Ovary (tissue), 3 donors: ENCODE data around the gene NCEH1.

ENCODE experiments used
- CTCF ChIP-seq, 3 donors: fragments of 450-650 bp in 2 of 3; fragments of 200-600 bp in 1 of 3; IDR thresholded peaks; one replicate each; pipeline versions ENCODE4 v1.5.1 to v1.8.0; 2016 to 2022; ENCODE audit warnings: antibody characterized with exemption in 3 of 3, mild to moderate bottlenecking in 1 of 3
- POLR2A ChIP-seq: fragments of 450-650 bp; IDR thresholded peaks from one replicate; pipeline ENCODE4 v1.6.1; 2017; ENCODE audit warnings: antibody characterized with exemption, mild to moderate bottlenecking, moderate library complexity
- donor health status: DM: no; HTN: no; CAD: no.

DNA sequence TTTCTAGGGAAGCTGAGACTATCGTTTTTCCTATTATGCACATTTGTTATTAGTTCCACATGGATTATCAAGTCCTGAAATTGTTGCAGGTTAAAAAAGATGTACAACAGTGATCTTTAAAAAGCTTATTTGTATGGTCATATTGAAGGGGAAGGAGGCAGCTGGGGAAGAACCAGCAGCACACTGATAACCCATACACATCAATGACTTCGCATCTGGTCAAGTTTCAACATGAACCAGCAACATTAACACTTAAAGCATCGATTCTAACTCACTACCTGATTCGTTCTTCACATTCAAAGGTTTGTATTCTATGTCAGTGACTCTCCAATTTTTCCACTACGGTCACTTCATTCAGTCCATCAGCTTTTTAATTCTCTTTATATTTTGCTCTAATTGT, 56.4 kb downstream of the NCEH1 start:
- TF ChIP-seq CTCF (IDR thresholded peaks at IDR 0.05) (no peak), POLR2A (no peak)
